Heart left ventricle (tissue), 16 donors: ENCODE results near the gene BCL11A. TPM values are rescaled to one million over a fixed set of nuclear protein-coding genes. Genes with fewer than 3 reads are reported as not detected.

Source experiments
- ATAC-seq, 4 donors: fragments of 200-7000 bp; cut with Tn5 transposase; one replicate each; pipeline ENCODE4 v1.9.1; 2020 to 2022; ENCODE audit warnings: moderate library complexity in 4 of 4, mild to moderate bottlenecking in 3 of 4, moderate number of reproducible peaks in 1 of 4
- DNase-seq, 5 donors: peaks; one replicate each; pipeline ENCODE4 v3.0.0-alpha.2; 2020
- H3K27ac ChIP-seq, 12 donors: fragments of 200-600 bp; sonication (generic) in 4 of 12; one replicate each; pipeline versions ENCODE4 v1.5.0 to v1.8.0; 2016 to 2022; ENCODE audit warnings: mild to moderate bottlenecking in 2 of 12
- H3K27me3 ChIP-seq, 9 donors: fragments of 200-600 bp; sonication (generic) in 2 of 9; one replicate each; pipeline versions ENCODE4 v1.5.1 to v1.8.0; 2016 to 2022; ENCODE audit warnings: mild to moderate bottlenecking in 3 of 9
- H3K36me3 ChIP-seq, 9 donors: fragments of 200-600 bp; sonication (generic) in 2 of 9; one replicate each; pipeline versions ENCODE4 v1.5.0 to v1.8.0; 2018 to 2022; ENCODE audit warnings: mild to moderate bottlenecking in 2 of 9
- H3K4me1 ChIP-seq, 12 donors: fragments of 200-600 bp; sonication (generic) in 4 of 12; one replicate each; pipeline versions ENCODE4 v1.5.0 to v1.8.0; 2016 to 2022; ENCODE audit warnings: mild to moderate bottlenecking in 3 of 12
- H3K4me3 ChIP-seq, 12 donors: fragments of 200-600 bp; sonication (generic) in 4 of 12; one replicate each; pipeline versions ENCODE4 v1.5.0 to v1.8.0; 2017 to 2022; ENCODE audit warnings: mild to moderate bottlenecking in 9 of 12, moderate library complexity in 4 of 12
- H3K9me3 ChIP-seq, 12 donors: fragments of 200-600 bp; sonication (generic) in 4 of 12; one replicate each; pipeline versions ENCODE4 v1.5.0 to v1.8.0; 2016 to 2022; ENCODE audit warnings: mild to moderate bottlenecking in 1 of 12
- CTCF ChIP-seq, 12 donors: fragments of 200-600 bp; sonication (generic) in 4 of 12; IDR thresholded peaks; one replicate each; pipeline versions ENCODE4 v1.5.0 to v1.8.0; 2018 to 2022; ENCODE audit warnings: antibody characterized with exemption in 12 of 12, mild to moderate bottlenecking in 5 of 12
- POLR2A ChIP-seq, 2 donors: fragments of 450-650 bp; IDR thresholded peaks; one replicate each; pipeline ENCODE4 v1.6.1; 2017; ENCODE audit warnings: antibody characterized with exemption in 2 of 2, mild to moderate bottlenecking in 2 of 2, moderate library complexity in 2 of 2
- WGBS, 4 donors: extraction: QIAGEN DNeasy Blood & Tissue Kit in 2 of 4; methylation state at CpG; one replicate each; pipeline versions ENCODE4 v1.1.5 to v1.1.7; 2013 to 2018; 5-methylcytosine and 5-hydroxymethylcytosine counted together
- intact Hi-C, 10 donors: fragments of 100-400 bp; cut with DNase I; formaldehyde crosslinking; loops; one replicate each; pipeline versions ENCODE4 v1.11.1 to v1.14.2; 2022
- polyA plus RNA-seq, 2 donors: library from polyadenylated mRNA; stranded (reverse); fragments of 200-250 nt; gene quantifications; one replicate each; pipeline ENCODE4 v1.2.3, GENCODE V29; 2013
- total RNA-seq, 9 donors: library from RNA; depleted of rRNA in 2 of 9; stranded (reverse); fragments of >200 nt in 2 of 9; fragmentation: NEBNext Ultra II Directional in 3 of 9; extraction: Animal tissue kit (Norgen Biotek cat#: 25700) in 3 of 9; gene quantifications; one replicate each; pipeline versions ENCODE4 v1.1.0 to v1.2.4, GENCODE V29; 2016 to 2023
- donor health status: ischemic (EF 13 %, LVEDD 7.1; RV severe dilation, severe dysfunction).
- donor health status: healthy with polysubstance abuse.
- donor health status: DM: no; HTN: yes; CAD: no.
- donor health status: DM: no; HTN: no; CAD: no.
- donor health status: ischemic (EF 25% LVEDD 6.9; RV normal size, moderate dysfunction).
- donor health status: ischemic (EF 25% LVEDD 5.7; RV mildly dilated, moderate dysfunction).
- donor health status: healthy.
- donor health status: DM: yes; HTN: yes; CAD: no.
- donor health status: ischemic (EF 35%, LVEDD 5.7; RV mildly dilated, moderate dysfunction).
- donor health status: nonischemic (EF 11% LVEDD 7.7; RV severe dilation, severe dysfunction).
- donor health status: DM: yes; HTN: yes; CAD: no.
- donor health status: PGD.
- donor health status: ischemic (EF 29% LVEDD 5.4; RV normal size, mild dysfunction).
- donor health status: nonischemic (EF 23%, LVEDD 6.1; RV moderate dilation, normal function).

The BCL11A gene
- total and polyA plus RNA-seq, 11 donors, result 5.6 to 31.9 (median 20.2) TPM

- no peak overlapping the region for H3K4me3 ChIP-seq
- TF ChIP-seq POLR2A (IDR thresholded peaks at IDR 0.05), result no peak
- TF ChIP-seq CTCF (IDR thresholded peaks at IDR 0.05), result no peak
- ATAC-seq (no peak), DNase-seq (no peak)
- peaks cover 0 to 22% (median 8%) of the 10 kb centered on the region in 12 donors for H3K4me1 ChIP-seq
- WGBS, 4 donors, result 63 to 83% (median 76%) methylated on average over 1 of the region's 1 CpG
- H3K9me3 ChIP-seq, result peaks cover 0 to 3% (median 0%) of the 10 kb centered on the region in 12 donors
- H3K36me3 ChIP-seq, result no peaks in the 10 kb centered on the region
- H3K27ac ChIP-seq, result no peak overlapping the region
- no peaks in the 10 kb centered on the region for H3K27me3 ChIP-seq
- intact Hi-C loops, result loop anchor here in 1 of 10 donors (10.0 kb wide), 1 partner anchor 46 kb away; no protein-coding TSS in a partner anchor
These were observed 63.0 kb downstream of the BCL11A start for GRCh38 chr2:60490441-60490840.

- H3K27me3 ChIP-seq, result no peaks in the 10 kb centered on the region
- 26 to 32% (median 30%) methylated on average over 4 of the region's 4 CpGs for WGBS, 4 donors
- TF ChIP-seq POLR2A (IDR thresholded peaks at IDR 0.05) (no peak), CTCF (IDR thresholded peaks at IDR 0.05) (no peak)
- H3K36me3 ChIP-seq, result no peaks in the 10 kb centered on the region
- H3K4me3 ChIP-seq, result no peak overlapping the region
- DNase-seq, result peak in 4 of 5 donors; percentile 47 to 80 (median 64)
- intact Hi-C loops, result loop anchor here in 2 of 10 donors (5.0 kb wide), 2 partner anchors 43 to 58 kb away; no protein-coding TSS in a partner anchor
- peak overlapping the region in 11 of 12 donors; percentile 14 to 75 (median 50) for H3K27ac ChIP-seq
- ATAC-seq, result peak; percentile 52 to 74 (median 58)
- peaks cover 0 to 33% (median 15%) of the 10 kb centered on the region in 12 donors for H3K4me1 ChIP-seq
- H3K9me3 ChIP-seq, result peaks cover 0 to 3% (median 0%) of the 10 kb centered on the region in 12 donors
These were observed 64.2 kb downstream of the BCL11A start for GRCh38 chr2:60489289-60489688.

GRCh38 chr2:60488291-60488690 lies 65.2 kb downstream of the BCL11A start:
- no peak for ATAC-seq
- DNase-seq, result no peak
- Histone ChIP-seq H3K9me3 (peaks cover 0 to 3% (median 0%) of the 10 kb centered on the region in 12 donors), H3K4me1 (peaks cover 0 to 43% (median 23%) of the 10 kb centered on the region in 12 donors), H3K27ac (peak overlapping the region in 6 of 12 donors; percentile 19 to 79 (median 68)), H3K36me3 (no peaks in the 10 kb centered on the region), H3K4me3 (no peak overlapping the region), H3K27me3 (no peaks in the 10 kb centered on the region)
- 68 to 79% (median 73%) methylated on average over 3 of the region's 3 CpGs for WGBS, 4 donors
- TF ChIP-seq CTCF (IDR thresholded peaks at IDR 0.05) (no peak), POLR2A (IDR thresholded peaks at IDR 0.05) (no peak)
- intact Hi-C loops, result loop anchor here in 2 of 10 donors (5.0 kb wide), 2 partner anchors 44 to 59 kb away; no protein-coding TSS in a partner anchor

GRCh38 chr2:60487174-60487573 lies 66.3 kb downstream of the BCL11A start:
- no peak overlapping the region for H3K4me3 ChIP-seq
- DNase-seq (no peak), ATAC-seq (no peak)
- H3K4me1 ChIP-seq, result peaks cover 0 to 54% (median 31%) of the 10 kb centered on the region in 12 donors
- H3K27ac ChIP-seq, result peak overlapping the region in 9 of 12 donors; percentile 63 to 88 (median 79)
- TF ChIP-seq CTCF (IDR thresholded peaks at IDR 0.05) (no peak), POLR2A (IDR thresholded peaks at IDR 0.05) (no peak)
- peaks cover 0 to 3% (median 0%) of the 10 kb centered on the region in 12 donors for H3K9me3 ChIP-seq
- intact Hi-C loops, result loop anchor here in 2 of 10 donors (5.0 kb wide), 2 partner anchors 45 to 60 kb away; no protein-coding TSS in a partner anchor
- H3K27me3 ChIP-seq, result no peaks in the 10 kb centered on the region
- H3K36me3 ChIP-seq, result no peaks in the 10 kb centered on the region
- 66 to 73% (median 68%) methylated on average over 5 of the region's 5 CpGs for WGBS, 4 donors
